ENCODE measurements around the gene DGKB.

- TF ChIP-seq, protein P1, sequence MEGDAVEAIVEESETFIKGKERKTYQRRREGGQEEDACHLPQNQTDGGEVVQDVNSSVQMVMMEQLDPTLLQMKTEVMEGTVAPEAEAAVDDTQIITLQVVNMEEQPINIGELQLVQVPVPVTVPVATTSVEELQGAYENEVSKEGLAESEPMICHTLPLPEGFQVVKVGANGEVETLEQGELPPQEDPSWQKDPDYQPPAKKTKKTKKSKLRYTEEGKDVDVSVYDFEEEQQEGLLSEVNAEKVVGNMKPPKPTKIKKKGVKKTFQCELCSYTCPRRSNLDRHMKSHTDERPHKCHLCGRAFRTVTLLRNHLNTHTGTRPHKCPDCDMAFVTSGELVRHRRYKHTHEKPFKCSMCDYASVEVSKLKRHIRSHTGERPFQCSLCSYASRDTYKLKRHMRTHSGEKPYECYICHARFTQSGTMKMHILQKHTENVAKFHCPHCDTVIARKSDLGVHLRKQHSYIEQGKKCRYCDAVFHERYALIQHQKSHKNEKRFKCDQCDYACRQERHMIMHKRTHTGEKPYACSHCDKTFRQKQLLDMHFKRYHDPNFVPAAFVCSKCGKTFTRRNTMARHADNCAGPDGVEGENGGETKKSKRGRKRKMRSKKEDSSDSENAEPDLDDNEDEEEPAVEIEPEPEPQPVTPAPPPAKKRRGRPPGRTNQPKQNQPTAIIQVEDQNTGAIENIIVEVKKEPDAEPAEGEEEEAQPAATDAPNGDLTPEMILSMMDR (optimal IDR thresholded peaks at IDR 0.05 in 1 of 3, IDR thresholded peaks at IDR 0.05 in 1 of 3, conservative IDR thresholded peaks at IDR 0.05 in 1 of 3; ENCODE audit: extremely low read depth in 1 of 3, insufficient read depth in 2 of 3, low read length in 3 of 3), result no peak
- TF ChIP-seq EZH2 (IDR thresholded peaks at IDR 0.05; ENCODE audit: low read length), result no peak
These were observed 524.8 kb downstream of the DGKB start for GRCh38 chr7:14377646-14378266.

Measured in keratinocyte (primary cell).